HG03066 (cell line): ENCODE data around the gene ASB6.
A peak's percentile ranks its signal among the peaks of the same experiment; 100 is the strongest.

ENCODE experiments used
- ATAC-seq: cut with Tn5 transposase; IDR thresholded peaks from one replicate; pipeline ENCODE4 v1.9.1; 2021; ENCODE audit warnings: low read depth; ENCODE audit not compliant: unreplicated experiment

Gene ASB6

GRCh38 chr9:129627556-129628440 is 14.2 kb downstream of the ASB6 start:
- no peak for ATAC-seq

GRCh38 chr9:129626625-129627284 is 15.2 kb downstream of the ASB6 start:
- peak; percentile 25 for ATAC-seq

GRCh38 chr9:129626079-129626624 is 15.8 kb downstream of the ASB6 start, which contains the start of gene NTMT1:
NTMT1 (plus strand) TSS chr9:129626163; CDS start chr9:129632704, 6,541 bp downstream.
- ATAC-seq, result peak; percentile 55

GRCh38 chr9:129624947-129625346 is 17.0 kb downstream of the ASB6 start:
- ATAC-seq, result no peak

GRCh38 chr9:129624168-129624759 is 17.7 kb downstream of the ASB6 start:
- no peak for ATAC-seq

GRCh38 chr9:129623331-129623730 is 18.6 kb downstream of the ASB6 start:
- ATAC-seq, result no peak

GRCh38 chr9:129620669-129621295 is 21.2 kb downstream of the ASB6 start, which contains the start of gene C9orf50:
C9orf50 (minus strand) TSS chr9:129621101; CDS start chr9:129620574, 527 bp downstream.
- ATAC-seq, result no peak

DNA sequence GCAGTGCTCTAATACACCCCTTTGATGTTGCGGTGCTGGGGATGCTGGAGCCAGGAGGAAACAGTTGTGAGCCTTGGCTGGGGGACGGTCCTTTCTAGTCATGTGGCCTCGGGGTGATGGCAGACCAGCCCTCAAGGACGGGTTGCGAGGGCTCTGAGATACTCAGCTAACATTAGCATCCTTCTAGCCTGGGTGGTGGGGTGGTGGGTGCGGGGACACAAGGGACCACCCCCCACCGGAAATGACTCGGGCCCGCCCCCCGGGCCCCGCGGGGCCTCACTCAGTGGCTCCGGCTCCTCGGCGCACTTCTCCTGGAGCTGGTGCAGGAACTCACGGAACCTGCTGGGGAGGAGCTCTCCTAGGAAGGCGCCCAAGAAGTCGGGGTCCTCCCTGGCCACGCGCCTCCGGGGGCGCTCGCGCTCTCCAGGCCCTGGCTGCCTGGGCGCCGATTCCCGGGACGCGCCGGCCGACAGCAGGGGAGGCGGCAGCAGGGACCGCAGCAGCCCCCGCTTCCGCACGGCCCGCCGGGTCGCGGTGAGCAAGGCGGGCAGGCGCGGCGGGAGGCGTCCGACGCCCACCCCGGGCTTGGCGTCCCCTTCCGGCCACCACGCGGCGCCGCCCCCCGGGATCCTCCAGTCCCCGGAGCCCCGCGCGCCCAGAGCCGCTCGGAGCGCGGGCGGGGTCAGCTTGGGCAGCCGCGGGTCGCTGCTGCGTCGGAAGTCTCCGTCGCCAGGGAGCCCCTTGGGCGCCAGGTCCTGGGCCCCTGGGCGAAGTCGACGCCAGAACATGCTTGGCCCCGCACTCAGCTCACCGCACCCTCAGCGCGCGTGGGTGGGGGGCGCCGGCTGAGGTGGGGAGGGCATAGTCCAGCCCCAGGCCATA is 21.9 kb downstream of the ASB6 start:
- ATAC-seq, result no peak

DNA sequence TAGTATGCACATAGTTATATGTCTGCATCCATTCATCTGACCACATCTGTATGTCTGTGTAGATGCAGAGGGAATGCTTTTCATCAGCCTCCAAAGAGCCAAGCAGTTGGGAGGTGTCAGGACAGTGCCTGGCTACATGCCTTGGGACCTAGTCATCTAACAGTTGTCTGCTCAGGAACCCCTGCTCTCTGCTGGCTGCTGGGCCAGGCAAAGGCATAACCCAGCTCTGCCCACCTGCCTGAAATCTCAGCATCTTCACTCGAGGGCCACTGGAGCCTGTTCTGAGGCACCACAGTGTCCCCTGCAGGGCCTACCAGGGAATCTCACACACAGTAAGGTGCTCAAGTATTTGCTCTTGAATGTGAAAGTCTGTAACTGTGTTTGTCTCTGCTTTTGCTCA is 24.8 kb downstream of the ASB6 start:
- ATAC-seq, result no peak

DNA sequence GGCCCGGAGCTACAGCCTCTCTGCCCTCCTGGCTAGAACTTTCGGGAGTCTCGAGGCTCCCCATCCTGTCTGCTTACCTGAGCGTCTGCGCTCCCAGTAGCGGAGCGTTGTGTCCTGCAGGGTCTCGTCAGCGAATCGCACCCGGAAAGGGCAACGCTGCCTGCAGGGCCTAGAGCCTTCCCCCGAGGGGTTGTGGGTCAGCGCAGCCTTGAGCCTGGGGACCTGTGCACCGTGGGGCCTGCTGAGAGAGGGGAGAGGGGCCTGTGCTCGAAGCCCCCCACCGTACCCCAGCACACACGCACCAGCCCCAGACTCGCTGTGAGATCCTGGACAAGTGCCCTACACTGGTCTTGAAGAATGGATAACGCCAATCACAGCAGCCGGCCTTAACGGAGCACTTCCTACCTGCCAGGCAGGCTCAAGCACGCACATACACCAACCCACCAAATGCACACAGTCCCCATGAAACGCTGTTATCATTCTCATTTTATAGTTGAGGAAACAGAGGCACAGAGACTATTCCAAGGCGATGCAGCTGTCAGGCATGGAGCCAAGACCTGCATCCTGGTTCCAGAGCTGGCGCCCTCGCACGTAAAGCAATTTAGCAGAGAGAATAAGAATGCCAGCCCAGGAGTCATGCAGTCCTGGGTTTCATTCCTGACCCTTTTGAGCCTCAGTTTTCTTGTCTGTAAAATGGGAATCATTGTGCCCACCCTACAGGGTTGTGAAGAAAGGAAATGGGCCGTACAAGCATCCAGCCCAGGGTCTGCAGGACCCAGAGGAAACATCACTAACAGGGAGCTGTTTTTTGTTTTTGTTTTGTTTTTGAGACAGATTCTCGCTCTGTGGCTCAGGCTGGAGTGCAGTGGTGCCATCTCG is 26.3 kb downstream of the ASB6 start:
- no peak for ATAC-seq

DNA sequence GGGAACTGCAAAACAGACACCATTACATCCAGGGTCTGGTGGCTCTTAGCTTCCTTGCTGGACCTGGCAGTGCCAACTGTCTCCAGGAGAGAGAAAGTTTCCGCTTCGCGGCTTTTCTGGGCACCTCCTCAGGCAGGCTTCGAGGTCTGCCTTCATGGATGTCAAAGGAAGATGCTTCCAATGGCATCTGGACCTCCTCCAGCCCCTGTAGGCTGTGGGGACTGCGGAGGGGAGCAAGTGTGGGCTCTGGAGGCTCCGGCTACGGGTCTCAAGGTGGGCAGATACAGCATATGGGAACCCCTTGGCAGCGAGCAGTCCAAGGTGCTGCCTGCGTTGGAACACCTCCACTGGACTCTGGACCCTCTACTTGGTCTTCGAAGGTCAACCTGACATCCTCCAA is 27.0 kb downstream of the ASB6 start:
- no peak for ATAC-seq

GRCh38 chr9:129613520-129614175 is 28.3 kb downstream of the ASB6 start:
- no peak for ATAC-seq

DNA sequence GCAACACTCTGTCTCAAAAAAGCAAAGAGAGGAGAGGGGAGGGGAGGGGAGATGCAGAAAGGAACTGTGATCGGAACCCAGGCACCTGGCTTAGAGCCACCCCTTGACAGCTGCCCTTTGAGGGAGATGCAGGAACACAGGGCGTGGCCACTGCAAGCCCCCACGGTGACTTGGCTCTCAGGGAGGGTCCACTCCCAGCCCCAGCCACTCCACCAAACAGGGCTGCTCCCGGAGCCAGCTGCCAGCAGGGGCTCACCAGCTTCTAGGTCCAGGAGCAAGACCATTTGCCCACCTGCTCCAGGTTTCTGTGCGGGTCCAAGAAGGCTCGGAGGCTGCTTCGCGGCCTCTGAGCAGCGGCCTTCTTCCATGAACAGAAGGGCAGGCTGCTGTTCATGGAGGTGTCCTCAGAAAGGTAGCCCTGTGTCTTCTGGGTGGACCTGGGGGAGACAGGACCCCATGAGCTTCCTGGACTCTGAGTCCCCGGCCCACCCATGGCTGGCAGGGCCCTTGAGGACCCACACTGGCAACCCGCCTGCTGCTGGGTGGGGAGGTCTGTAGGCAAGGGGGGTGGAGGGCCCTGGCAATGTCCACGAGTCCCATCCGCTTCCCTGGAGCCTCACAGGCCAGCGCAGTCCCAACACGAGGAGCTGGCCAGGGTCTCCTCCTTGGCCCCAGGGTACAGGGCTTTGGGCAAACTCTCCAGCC is 29.0 kb downstream of the ASB6 start:
- no peak for ATAC-seq

GRCh38 chr9:129612123-129612522 is 29.8 kb downstream of the ASB6 start:
- ATAC-seq, result no peak

- ATAC-seq, result no peak
Measured at GRCh38 chr9:129611307-129611800, 30.6 kb downstream of the ASB6 start.

- peak; percentile 54 for ATAC-seq
Measured at GRCh38 chr9:129610473-129611306, 31.3 kb downstream of the ASB6 start.

GRCh38 chr9:129610213-129610472 is 31.8 kb downstream of the ASB6 start:
- no peak for ATAC-seq
